Stimulated activated effector memory CD8-positive, alpha-beta T cell treated with anti-CD3 and anti-CD28 coated beads, Interleukin-12 subunit alpha, Interleukin-12 subunit beta, amount 100 ng/mL, for 72 hours (primary cell): ENCODE data around the gene RIMBP2.
A peak's percentile ranks its signal among the peaks of the same experiment; 100 is the strongest.

Experiments used
- ATAC-seq: fragments of 150-1000 bp; cut with Tn5 transposase; 2 replicates; pipeline ENCODE4 v1.10.0; 2021
- DNase-seq, 2 donors: peaks; one replicate each; pipeline ENCODE4 v3.0.0; 2021 to 2022; ENCODE audit warnings: low spot score in 2 of 2
- H3K27ac Mint-ChIP-seq: one replicate; pipeline ENCODE4 v1.8.0; 2022; ENCODE audit warnings: mild to moderate bottlenecking, mixed read lengths
- H3K36me3 Mint-ChIP-seq: one replicate; pipeline ENCODE4 v1.8.0; 2022; ENCODE audit warnings: mild to moderate bottlenecking, mixed read lengths
- H3K4me1 Mint-ChIP-seq: one replicate; pipeline ENCODE4 v1.8.0; 2022; ENCODE audit warnings: mixed read lengths
- H3K4me3 Mint-ChIP-seq: one replicate; pipeline ENCODE4 v1.8.0; 2022; ENCODE audit warnings: mild to moderate bottlenecking, mixed read lengths
- H3K9me3 Mint-ChIP-seq: one replicate; pipeline ENCODE4 v1.8.0; 2022; ENCODE audit warnings: mixed read lengths

Gene RIMBP2

GRCh38 chr12:130714591-130715149 is 1.4 kb downstream of the RIMBP2 start:
- H3K4me3 Mint-ChIP-seq, result peak overlapping the region; percentile 32
- peaks cover 5% of the 10 kb centered on the region for H3K9me3 Mint-ChIP-seq
- no peaks in the 10 kb centered on the region for H3K36me3 Mint-ChIP-seq
- no peak overlapping the region for H3K27ac Mint-ChIP-seq
- DNase-seq (no peak), ATAC-seq (peak; percentile 9)
- peaks cover 22% of the 10 kb centered on the region for H3K4me1 Mint-ChIP-seq

DNA sequence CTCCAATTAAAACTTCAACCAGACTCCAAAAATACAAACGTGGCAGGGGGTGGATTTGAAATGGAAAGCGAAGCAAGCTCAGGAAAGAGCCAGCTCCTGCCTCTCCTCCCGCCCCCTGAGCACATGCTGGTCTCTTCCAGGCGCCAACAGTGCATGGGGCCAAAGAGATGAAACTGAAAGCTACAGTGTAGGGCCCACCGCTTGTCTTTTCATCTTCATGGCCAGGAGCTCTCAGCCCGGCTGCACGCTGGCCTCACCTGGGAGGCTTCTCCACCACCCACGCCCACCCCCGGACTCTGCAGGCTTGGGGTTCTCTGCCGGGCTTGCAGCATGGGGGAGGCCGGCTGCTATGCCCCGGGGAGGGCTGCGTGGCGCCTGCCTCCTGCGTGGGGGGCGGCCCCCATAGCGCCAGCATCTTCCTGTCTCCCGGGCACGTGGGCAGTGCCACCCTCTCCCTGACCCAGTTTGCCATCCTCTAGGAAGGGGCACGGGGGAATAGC is 2.0 kb downstream of the RIMBP2 start:
- ATAC-seq, result peak; percentile 22
- Mint-ChIP-seq H3K4me1 (peaks cover 22% of the 10 kb centered on the region), H3K27ac (no peak overlapping the region), H3K9me3 (peaks cover 5% of the 10 kb centered on the region), H3K36me3 (no peaks in the 10 kb centered on the region), H3K4me3 (peak overlapping the region; percentile 32)
- no peak for DNase-seq

DNA sequence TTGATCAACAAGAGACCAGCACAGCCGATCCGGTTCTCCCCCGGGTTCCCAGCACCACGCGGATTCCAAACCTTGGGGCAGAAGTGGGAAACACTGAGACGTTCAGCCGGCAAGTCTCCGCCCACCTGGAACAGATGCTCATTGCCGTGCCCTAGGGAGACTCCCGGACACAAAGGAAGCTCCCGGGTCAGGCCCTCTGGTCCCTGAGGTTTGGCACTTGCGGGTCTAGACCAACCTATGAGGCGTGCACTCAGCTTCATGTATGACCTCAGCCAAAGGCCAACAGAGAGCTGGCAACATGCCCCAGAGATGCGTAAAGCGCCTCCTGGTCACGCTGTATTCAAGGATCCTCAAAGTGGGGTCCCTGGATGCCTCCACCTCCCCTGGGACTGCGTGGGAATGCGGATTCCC is 2.5 kb downstream of the RIMBP2 start:
- peaks cover 5% of the 10 kb centered on the region for H3K9me3 Mint-ChIP-seq
- H3K4me1 Mint-ChIP-seq, result peaks cover 22% of the 10 kb centered on the region
- H3K27ac Mint-ChIP-seq, result no peak overlapping the region
- ATAC-seq (no peak), DNase-seq (no peak)
- H3K4me3 Mint-ChIP-seq, result peak overlapping the region; percentile 32
- no peaks in the 10 kb centered on the region for H3K36me3 Mint-ChIP-seq

GRCh38 chr12:130712346-130713065 is 3.6 kb downstream of the RIMBP2 start:
- Mint-ChIP-seq H3K36me3 (no peaks in the 10 kb centered on the region), H3K4me3 (no peak overlapping the region), H3K4me1 (peaks cover 22% of the 10 kb centered on the region), H3K27ac (no peak overlapping the region), H3K9me3 (no peaks in the 10 kb centered on the region)
- no peak for DNase-seq
- no peak for ATAC-seq

DNA sequence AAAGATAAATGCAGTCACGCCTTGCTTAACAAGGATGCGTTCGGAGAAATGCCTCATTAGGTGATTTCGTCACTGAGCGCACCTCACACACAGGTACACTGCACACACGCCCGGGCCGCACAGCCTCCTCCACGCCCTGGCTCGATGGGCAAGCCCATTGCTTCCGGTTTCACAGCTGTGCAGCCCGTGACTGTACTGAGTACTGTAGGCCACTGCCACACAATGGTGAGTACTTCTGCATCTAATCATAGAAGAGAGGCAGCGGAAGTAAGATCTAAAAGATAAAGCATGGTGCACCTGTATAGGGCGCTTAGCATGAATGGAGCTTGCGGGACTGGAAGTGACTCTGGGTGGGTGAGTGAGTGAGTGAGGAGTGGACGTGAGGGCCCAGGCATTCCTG is 4.3 kb downstream of the RIMBP2 start:
- no peak overlapping the region for H3K27ac Mint-ChIP-seq
- no peak overlapping the region for H3K4me3 Mint-ChIP-seq

DNA sequence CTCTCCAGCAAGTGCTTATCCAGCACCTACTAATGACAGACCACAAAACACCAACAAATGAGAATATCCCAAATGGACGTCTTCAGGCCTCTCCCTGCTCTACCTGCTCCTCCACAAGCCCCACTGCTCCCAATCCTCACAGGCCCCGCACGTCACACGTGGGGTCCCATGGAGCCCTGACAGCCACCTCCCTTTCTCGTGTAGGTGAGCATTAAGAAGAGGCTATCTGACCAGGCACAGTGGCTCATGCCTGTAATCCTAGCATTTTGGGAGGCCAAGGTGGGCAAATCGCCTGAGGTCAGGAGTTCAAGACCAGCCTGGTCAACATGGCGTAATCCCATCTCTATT is 5.4 kb downstream of the RIMBP2 start:
- DNase-seq, result no peak
- Mint-ChIP-seq H3K36me3 (no peaks in the 10 kb centered on the region), H3K27ac (no peak overlapping the region), H3K9me3 (peaks cover 4% of the 10 kb centered on the region), H3K4me3 (no peak overlapping the region), H3K4me1 (peaks cover 14% of the 10 kb centered on the region)
- ATAC-seq, result no peak

More for the DNA sequence above, 4.3 kb downstream of the RIMBP2 start:
- Mint-ChIP-seq H3K4me1 (peaks cover 22% of the 10 kb centered on the region), H3K9me3 (peaks cover 4% of the 10 kb centered on the region), H3K36me3 (no peaks in the 10 kb centered on the region)
- ATAC-seq, result no peak
- DNase-seq, result no peak

- Mint-ChIP-seq H3K4me1 (peaks cover 11% of the 10 kb centered on the region), H3K27ac (no peak overlapping the region), H3K36me3 (no peaks in the 10 kb centered on the region), H3K4me3 (no peak overlapping the region), H3K9me3 (peaks cover 4% of the 10 kb centered on the region)
- ATAC-seq (no peak), DNase-seq (no peak)
These were observed 5.9 kb downstream of the RIMBP2 start for GRCh38 chr12:130709971-130710732.

- H3K36me3 Mint-ChIP-seq, result no peaks in the 10 kb centered on the region
- peaks cover 4% of the 10 kb centered on the region for H3K9me3 Mint-ChIP-seq
- peaks cover 7% of the 10 kb centered on the region for H3K4me1 Mint-ChIP-seq
- H3K27ac Mint-ChIP-seq, result no peak overlapping the region
- DNase-seq, result no peak
- ATAC-seq, result peak; percentile 7
- no peak overlapping the region for H3K4me3 Mint-ChIP-seq
These were observed 6.7 kb downstream of the RIMBP2 start for GRCh38 chr12:130709151-130709970.

- H3K36me3 Mint-ChIP-seq, result no peaks in the 10 kb centered on the region
- no peak for ATAC-seq
- DNase-seq, result no peak
- no peak overlapping the region for H3K4me3 Mint-ChIP-seq
- H3K27ac Mint-ChIP-seq, result no peak overlapping the region
- peaks cover 7% of the 10 kb centered on the region for H3K4me1 Mint-ChIP-seq
- H3K9me3 Mint-ChIP-seq, result peaks cover 4% of the 10 kb centered on the region
These were observed 7.5 kb downstream of the RIMBP2 start for GRCh38 chr12:130708648-130709047.

DNA sequence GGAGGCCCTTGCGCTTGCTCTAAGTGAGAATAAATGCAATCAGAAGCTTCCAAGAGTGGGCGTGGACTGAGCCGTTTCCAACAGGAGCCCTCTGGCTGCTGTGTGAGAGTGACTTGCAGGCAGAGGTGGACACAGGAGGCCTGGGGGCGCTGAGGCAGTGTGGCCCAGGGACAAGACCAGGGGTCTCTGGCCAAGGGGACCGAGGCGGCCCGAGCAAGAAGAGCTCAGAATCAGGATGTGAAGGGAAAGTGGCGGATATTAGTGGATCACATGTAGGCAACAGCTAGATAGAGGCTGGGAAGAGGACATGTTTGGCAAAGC is 8.6 kb downstream of the RIMBP2 start:
- no peaks in the 10 kb centered on the region for H3K36me3 Mint-ChIP-seq
- no peak overlapping the region for H3K4me3 Mint-ChIP-seq
- ATAC-seq (no peak), DNase-seq (no peak)
- H3K27ac Mint-ChIP-seq, result no peak overlapping the region
- peaks cover 4% of the 10 kb centered on the region for H3K9me3 Mint-ChIP-seq
- no peaks in the 10 kb centered on the region for H3K4me1 Mint-ChIP-seq

- Mint-ChIP-seq H3K36me3 (no peaks in the 10 kb centered on the region), H3K27ac (no peak overlapping the region), H3K4me3 (no peak overlapping the region), H3K4me1 (no peaks in the 10 kb centered on the region), H3K9me3 (peaks cover 4% of the 10 kb centered on the region)
- DNase-seq (no peak), ATAC-seq (no peak)
These were observed 9.1 kb downstream of the RIMBP2 start for GRCh38 chr12:130706885-130707570.

DNA sequence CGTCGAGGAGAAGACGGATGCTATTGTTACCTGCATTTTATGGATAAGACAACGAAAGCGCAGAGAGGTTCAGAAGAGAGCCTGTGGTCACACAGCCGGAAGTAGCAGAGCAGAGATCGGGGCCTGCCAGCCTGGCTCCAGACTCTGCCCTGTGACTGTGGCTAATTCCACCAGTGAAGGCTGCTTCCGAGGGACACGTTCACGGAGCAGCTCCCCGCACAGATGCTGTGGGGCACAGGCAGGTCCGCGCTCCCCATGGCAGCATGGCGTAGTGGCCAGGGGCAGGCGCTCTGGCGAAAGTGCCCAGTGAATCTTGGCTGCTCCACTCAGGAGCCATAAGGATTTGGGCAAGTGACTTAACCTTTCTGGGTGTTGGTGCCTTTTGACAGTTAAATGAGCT is 9.8 kb downstream of the RIMBP2 start:
- Mint-ChIP-seq H3K27ac (no peak overlapping the region), H3K9me3 (peaks cover 4% of the 10 kb centered on the region), H3K36me3 (no peaks in the 10 kb centered on the region), H3K4me3 (no peak overlapping the region), H3K4me1 (no peaks in the 10 kb centered on the region)
- DNase-seq, result no peak
- ATAC-seq, result no peak

GRCh38 chr12:130705178-130705822 is 10.8 kb downstream of the RIMBP2 start:
- Mint-ChIP-seq H3K27ac (no peak overlapping the region), H3K9me3 (peaks cover 4% of the 10 kb centered on the region)
- no peak for ATAC-seq

DNA sequence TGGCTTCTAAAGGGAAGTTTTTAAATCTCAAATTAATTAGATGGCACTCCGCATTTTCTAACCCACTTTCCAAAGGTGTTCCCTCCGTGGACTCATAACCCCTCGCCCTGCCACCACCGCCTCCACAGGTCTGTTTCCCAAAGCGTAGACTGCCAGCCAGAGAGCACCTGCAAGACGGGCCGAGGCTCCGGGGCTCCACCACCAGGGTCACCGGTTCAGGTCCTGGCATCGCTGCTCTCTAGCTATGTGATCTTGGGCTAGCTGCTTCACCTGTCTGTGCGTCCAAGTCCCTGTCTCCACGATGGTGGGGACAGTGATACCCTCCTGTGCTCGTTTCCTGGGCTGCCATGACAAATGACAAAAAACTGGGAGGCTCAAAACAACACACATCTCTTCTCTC is 11.5 kb downstream of the RIMBP2 start:
- Mint-ChIP-seq H3K9me3 (peaks cover 4% of the 10 kb centered on the region), H3K4me1 (no peaks in the 10 kb centered on the region), H3K4me3 (no peak overlapping the region), H3K27ac (no peak overlapping the region), H3K36me3 (no peaks in the 10 kb centered on the region)
- ATAC-seq, result no peak
- DNase-seq, result no peak

More at GRCh38 chr12:130705178-130705822, 10.8 kb downstream of the RIMBP2 start:
- no peak for DNase-seq
- H3K36me3 Mint-ChIP-seq, result no peaks in the 10 kb centered on the region
- H3K4me1 Mint-ChIP-seq, result no peaks in the 10 kb centered on the region
- no peak overlapping the region for H3K4me3 Mint-ChIP-seq
